Measurements from ENCODE around the gene MICA.

Gene MICA

DNA sequence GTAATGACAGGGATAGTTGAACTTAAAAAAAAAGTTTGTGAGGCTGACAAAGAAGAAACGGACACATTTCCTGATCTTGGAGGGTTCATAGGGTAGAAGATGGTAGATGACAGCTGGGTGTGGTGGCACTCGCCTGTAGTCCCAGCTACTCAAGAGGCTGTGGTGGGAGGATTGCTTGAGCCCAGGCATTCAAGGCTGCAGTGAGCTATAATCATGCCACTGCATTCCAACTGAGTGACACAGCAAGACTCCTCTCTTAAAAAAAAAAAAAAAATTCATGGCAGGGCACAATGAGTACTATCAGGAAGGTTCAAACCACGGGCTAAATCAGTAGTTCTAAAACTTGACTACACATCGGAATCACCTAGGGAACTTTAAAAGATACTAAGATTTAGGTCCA lies 2.0 kb upstream of the MICA start (continued):
- peak; percentile 84 for TF ChIP-seq WT1 (tag by site-specific recombination; IDR thresholded peaks at IDR 0.05)
- TF ChIP-seq, protein P1, sequence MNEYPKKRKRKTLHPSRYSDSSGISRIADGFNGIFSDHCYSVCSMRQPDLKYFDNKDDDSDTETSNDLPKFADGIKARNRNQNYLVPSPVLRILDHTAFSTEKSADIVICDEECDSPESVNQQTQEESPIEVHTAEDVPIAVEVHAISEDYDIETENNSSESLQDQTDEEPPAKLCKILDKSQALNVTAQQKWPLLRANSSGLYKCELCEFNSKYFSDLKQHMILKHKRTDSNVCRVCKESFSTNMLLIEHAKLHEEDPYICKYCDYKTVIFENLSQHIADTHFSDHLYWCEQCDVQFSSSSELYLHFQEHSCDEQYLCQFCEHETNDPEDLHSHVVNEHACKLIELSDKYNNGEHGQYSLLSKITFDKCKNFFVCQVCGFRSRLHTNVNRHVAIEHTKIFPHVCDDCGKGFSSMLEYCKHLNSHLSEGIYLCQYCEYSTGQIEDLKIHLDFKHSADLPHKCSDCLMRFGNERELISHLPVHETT (tag by site-specific recombination; IDR thresholded peaks at IDR 0.05), result 0 out of 2 replicates have a peak, but pooled peaks have one; percentile 19
- 0 out of 2 replicates have a peak, but pooled peaks have one; percentile 22 for TF ChIP-seq ZNF76 (tag by site-specific recombination; IDR thresholded peaks at IDR 0.05; ENCODE audit: borderline replicate concordance, low read depth)
- TF ChIP-seq, protein P2, sequence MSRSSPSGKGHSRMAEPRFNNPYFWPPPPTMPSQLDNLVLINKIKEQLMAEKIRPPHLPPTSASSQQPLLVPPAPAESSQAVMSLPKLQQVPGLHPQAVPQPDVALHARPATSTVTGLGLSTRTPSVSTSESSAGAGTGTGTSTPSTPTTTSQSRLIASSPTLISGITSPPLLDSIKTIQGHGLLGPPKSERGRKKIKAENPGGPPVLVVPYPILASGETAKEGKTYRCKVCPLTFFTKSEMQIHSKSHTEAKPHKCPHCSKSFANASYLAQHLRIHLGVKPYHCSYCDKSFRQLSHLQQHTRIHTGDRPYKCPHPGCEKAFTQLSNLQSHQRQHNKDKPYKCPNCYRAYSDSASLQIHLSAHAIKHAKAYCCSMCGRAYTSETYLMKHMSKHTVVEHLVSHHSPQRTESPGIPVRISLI (tag by site-specific recombination; IDR thresholded peaks at IDR 0.05), result peak; percentile 92
- 0 out of 2 replicates have a peak, but pooled peaks have one; percentile 8 for TF ChIP-seq GLIS1 (tag by site-specific recombination; IDR thresholded peaks at IDR 0.05)
- TF ChIP-seq ZBTB17 (tag by site-specific recombination; IDR thresholded peaks at IDR 0.05), result peak; percentile 47
- TF ChIP-seq, protein P3, sequence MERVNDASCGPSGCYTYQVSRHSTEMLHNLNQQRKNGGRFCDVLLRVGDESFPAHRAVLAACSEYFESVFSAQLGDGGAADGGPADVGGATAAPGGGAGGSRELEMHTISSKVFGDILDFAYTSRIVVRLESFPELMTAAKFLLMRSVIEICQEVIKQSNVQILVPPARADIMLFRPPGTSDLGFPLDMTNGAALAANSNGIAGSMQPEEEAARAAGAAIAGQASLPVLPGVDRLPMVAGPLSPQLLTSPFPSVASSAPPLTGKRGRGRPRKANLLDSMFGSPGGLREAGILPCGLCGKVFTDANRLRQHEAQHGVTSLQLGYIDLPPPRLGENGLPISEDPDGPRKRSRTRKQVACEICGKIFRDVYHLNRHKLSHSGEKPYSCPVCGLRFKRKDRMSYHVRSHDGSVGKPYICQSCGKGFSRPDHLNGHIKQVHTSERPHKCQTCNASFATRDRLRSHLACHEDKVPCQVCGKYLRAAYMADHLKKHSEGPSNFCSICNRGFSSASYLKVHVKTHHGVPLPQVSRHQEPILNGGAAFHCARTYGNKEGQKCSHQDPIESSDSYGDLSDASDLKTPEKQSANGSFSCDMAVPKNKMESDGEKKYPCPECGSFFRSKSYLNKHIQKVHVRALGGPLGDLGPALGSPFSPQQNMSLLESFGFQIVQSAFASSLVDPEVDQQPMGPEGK (tag by site-specific recombination; IDR thresholded peaks at IDR 0.05), result 0 out of 2 replicates have a peak, but pooled peaks have one; percentile 11
- TF ChIP-seq, protein P4, sequence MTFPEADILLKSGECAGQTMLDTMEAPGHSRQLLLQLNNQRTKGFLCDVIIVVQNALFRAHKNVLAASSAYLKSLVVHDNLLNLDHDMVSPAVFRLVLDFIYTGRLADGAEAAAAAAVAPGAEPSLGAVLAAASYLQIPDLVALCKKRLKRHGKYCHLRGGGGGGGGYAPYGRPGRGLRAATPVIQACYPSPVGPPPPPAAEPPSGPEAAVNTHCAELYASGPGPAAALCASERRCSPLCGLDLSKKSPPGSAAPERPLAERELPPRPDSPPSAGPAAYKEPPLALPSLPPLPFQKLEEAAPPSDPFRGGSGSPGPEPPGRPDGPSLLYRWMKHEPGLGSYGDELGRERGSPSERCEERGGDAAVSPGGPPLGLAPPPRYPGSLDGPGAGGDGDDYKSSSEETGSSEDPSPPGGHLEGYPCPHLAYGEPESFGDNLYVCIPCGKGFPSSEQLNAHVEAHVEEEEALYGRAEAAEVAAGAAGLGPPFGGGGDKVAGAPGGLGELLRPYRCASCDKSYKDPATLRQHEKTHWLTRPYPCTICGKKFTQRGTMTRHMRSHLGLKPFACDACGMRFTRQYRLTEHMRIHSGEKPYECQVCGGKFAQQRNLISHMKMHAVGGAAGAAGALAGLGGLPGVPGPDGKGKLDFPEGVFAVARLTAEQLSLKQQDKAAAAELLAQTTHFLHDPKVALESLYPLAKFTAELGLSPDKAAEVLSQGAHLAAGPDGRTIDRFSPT (tag by site-specific recombination; IDR thresholded peaks at IDR 0.05), result 0 out of 2 replicates have a peak, but pooled peaks have one; percentile 35
- peak; percentile 73 for TF ChIP-seq ZIC2 (tag by site-specific recombination; IDR thresholded peaks at IDR 0.05)
- TF ChIP-seq ZFHX2 (tag by site-specific recombination; conservative IDR thresholded peaks at IDR 0.05), result peak; percentile 33
- no peak for TF ChIP-seq ZNF610 (tag by site-specific recombination; IDR thresholded peaks at IDR 0.05; ENCODE audit: borderline replicate concordance)
- peak; percentile 56 for TF ChIP-seq ZNF600 (tag by site-specific recombination; IDR thresholded peaks at IDR 0.05)
- peak; percentile 60 for TF ChIP-seq KLF8 (tag by site-specific recombination; IDR thresholded peaks at IDR 0.05)
- TF ChIP-seq, protein P5, sequence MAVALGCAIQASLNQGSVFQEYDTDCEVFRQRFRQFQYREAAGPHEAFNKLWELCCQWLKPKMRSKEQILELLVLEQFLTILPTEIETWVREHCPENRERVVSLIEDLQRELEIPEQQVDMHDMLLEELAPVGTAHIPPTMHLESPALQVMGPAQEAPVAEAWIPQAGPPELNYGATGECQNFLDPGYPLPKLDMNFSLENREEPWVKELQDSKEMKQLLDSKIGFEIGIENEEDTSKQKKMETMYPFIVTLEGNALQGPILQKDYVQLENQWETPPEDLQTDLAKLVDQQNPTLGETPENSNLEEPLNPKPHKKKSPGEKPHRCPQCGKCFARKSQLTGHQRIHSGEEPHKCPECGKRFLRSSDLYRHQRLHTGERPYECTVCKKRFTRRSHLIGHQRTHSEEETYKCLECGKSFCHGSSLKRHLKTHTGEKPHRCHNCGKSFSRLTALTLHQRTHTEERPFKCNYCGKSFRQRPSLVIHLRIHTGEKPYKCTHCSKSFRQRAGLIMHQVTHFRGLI (tag by site-specific recombination; IDR thresholded peaks at IDR 0.05), result peak; percentile 11; the same call in 1 of the 2 replicates
- TF ChIP-seq, protein P6, sequence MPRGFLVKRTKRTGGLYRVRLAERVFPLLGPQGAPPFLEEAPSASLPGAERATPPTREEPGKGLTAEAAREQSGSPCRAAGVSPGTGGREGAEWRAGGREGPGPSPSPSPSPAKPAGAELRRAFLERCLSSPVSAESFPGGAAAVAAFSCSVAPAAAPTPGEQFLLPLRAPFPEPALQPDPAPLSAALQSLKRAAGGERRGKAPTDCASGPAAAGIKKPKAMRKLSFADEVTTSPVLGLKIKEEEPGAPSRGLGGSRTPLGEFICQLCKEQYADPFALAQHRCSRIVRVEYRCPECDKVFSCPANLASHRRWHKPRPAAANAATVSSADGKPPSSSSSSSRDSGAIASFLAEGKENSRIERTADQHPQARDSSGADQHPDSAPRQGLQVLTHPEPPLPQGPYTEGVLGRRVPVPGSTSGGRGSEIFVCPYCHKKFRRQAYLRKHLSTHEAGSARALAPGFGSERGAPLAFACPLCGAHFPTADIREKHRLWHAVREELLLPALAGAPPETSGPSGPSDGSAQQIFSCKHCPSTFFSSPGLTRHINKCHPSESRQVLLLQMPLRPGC (tag by site-specific recombination; IDR thresholded peaks at IDR 0.05), result peak; percentile 84
- peak; percentile 36; the same call in 1 of the 2 replicates for TF ChIP-seq ZEB2 (tag by site-specific recombination; IDR thresholded peaks at IDR 0.05)
- TF ChIP-seq SP7 (tag by site-specific recombination; IDR thresholded peaks at IDR 0.05), result peak; percentile 90
